Upper lobe of right lung (tissue), 1 donor: Measurements from ENCODE around the gene SYNE3. TPM values are rescaled to one million over a fixed set of nuclear protein-coding genes. Genes with fewer than 3 reads are reported as not detected.

ENCODE experiments used
- ATAC-seq: fragments of 200-7000 bp; cut with Tn5 transposase; one replicate; pipeline ENCODE4 v1.9.1; 2020; ENCODE audit warnings: mild to moderate bottlenecking, moderate library complexity
- DNase-seq: peaks from one replicate; pipeline ENCODE4 v3.0.0-alpha.2; 2020
- H3K27ac ChIP-seq: fragments of 200-600 bp; one replicate; pipeline ENCODE4 v1.8.0; 2022
- H3K27me3 ChIP-seq: fragments of 200-600 bp; one replicate; pipeline ENCODE4 v1.8.0; 2022; ENCODE audit warnings: mild to moderate bottlenecking
- H3K36me3 ChIP-seq: fragments of 200-600 bp; one replicate; pipeline ENCODE4 v1.8.0; 2022
- H3K4me1 ChIP-seq: fragments of 200-600 bp; one replicate; pipeline ENCODE4 v1.8.0; 2022
- H3K4me3 ChIP-seq: fragments of 200-600 bp; one replicate; pipeline ENCODE4 v1.8.0; 2022; ENCODE audit warnings: mild to moderate bottlenecking
- H3K9me3 ChIP-seq: fragments of 200-600 bp; one replicate; pipeline ENCODE4 v1.8.0; 2022
- intact Hi-C: fragments of 100-400 bp; cut with DNase I; formaldehyde crosslinking; loops from one replicate; pipeline ENCODE4 v1.11.0; 2022
- total RNA-seq: library from RNA; stranded (reverse); fragmentation: NEBNext Ultra II Directional; extraction: Animal tissue kit (Norgen Biotek cat#: 25700); gene quantifications from one replicate; pipeline ENCODE4 v1.2.1, GENCODE V29; 2021
- TF ChIP-seq, protein P1 (sequence below): fragments of 200-600 bp; IDR thresholded peaks from one replicate; pipeline ENCODE4 v1.8.0; 2022; ENCODE audit warnings: antibody characterized with exemption
- donor health status: DM: no; HTN: yes; CAD: no; lungs with severe emphysema.

The SYNE3 gene
- total RNA-seq, 1 donor from 2014 or later: 19.3 TPM

- H3K36me3 ChIP-seq: no peaks in the 10 kb centered on the region
- intact Hi-C loops: no loop called here
- H3K27ac ChIP-seq: no peak overlapping the region
- no peak overlapping the region for H3K4me3 ChIP-seq
- TF ChIP-seq, protein P1, sequence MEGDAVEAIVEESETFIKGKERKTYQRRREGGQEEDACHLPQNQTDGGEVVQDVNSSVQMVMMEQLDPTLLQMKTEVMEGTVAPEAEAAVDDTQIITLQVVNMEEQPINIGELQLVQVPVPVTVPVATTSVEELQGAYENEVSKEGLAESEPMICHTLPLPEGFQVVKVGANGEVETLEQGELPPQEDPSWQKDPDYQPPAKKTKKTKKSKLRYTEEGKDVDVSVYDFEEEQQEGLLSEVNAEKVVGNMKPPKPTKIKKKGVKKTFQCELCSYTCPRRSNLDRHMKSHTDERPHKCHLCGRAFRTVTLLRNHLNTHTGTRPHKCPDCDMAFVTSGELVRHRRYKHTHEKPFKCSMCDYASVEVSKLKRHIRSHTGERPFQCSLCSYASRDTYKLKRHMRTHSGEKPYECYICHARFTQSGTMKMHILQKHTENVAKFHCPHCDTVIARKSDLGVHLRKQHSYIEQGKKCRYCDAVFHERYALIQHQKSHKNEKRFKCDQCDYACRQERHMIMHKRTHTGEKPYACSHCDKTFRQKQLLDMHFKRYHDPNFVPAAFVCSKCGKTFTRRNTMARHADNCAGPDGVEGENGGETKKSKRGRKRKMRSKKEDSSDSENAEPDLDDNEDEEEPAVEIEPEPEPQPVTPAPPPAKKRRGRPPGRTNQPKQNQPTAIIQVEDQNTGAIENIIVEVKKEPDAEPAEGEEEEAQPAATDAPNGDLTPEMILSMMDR: no peak
- H3K9me3 ChIP-seq: no peaks in the 10 kb centered on the region
- H3K4me1 ChIP-seq: peaks cover 35% of the 10 kb centered on the region
- ATAC-seq: no peak
- no peaks in the 10 kb centered on the region for H3K27me3 ChIP-seq
- no peak for DNase-seq
Observed at GRCh38 chr14:95491936-95492608, 24.4 kb downstream of the SYNE3 start.

DNA sequence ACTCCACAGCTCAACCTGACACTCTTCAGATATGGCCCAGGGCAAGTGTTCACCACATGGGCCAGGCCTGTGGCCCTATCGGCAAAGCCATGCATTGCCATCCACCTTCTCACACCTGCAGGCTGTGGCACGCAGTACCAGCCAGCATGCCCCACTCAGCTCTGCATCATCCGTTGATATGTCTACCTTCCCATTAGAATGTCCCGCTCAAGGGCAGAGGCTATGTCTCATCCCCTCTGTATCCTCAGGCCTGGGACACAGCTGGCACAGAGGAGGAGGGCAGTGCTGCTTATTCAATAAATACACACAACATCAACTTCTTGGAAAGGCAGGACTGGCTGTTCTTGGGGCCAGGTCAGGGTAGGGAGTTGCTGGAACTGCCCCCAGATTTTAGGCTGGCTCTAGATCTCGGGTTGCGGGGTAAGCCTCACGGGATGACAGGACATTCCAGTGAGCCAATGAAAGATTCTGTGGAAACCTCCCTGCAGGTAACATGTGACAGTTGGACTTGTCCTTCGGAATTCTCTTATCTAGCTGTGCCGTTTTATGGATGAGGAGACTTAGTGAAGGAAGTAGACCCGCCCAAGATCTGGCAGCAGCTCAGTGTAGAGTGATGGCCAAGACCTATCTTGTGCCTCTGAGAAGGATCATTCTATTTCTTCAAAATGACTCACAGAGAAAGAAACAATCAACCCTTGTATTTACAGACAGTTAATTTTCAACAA lies 25.6 kb downstream of the SYNE3 start:
- H3K4me1 ChIP-seq: peaks cover 23% of the 10 kb centered on the region
- H3K4me3 ChIP-seq: no peak overlapping the region
- H3K27ac ChIP-seq: no peak overlapping the region
- TF ChIP-seq, protein P1: no peak
- ATAC-seq (no peak), DNase-seq (no peak)
- no peaks in the 10 kb centered on the region for H3K36me3 ChIP-seq
- no peaks in the 10 kb centered on the region for H3K9me3 ChIP-seq
- intact Hi-C loops: no loop called here
- H3K27me3 ChIP-seq: no peaks in the 10 kb centered on the region

DNA sequence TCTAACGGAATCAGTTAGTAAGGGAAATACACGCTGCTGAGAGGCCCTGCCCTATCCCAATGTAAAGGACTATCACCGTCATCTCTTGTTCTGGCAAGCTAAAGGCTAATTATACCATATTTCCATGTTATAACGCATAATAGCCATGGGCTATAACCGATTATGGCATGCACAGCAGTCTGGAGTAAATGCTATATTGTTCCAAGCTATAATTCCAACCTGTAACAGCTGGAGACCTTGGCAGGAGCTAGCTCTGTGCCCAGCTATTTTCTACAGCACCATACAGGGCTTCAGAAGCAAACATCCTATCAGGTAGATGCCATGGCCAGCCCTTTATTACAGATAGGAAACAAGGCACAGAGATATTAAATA lies 26.3 kb downstream of the SYNE3 start:
- no peak for DNase-seq
- Histone ChIP-seq H3K27me3 (no peaks in the 10 kb centered on the region), H3K4me1 (peaks cover 15% of the 10 kb centered on the region), H3K9me3 (no peaks in the 10 kb centered on the region), H3K27ac (peak overlapping the region; percentile 52), H3K36me3 (no peaks in the 10 kb centered on the region), H3K4me3 (no peak overlapping the region)
- intact Hi-C loops: no loop called here
- no peak for ATAC-seq
- TF ChIP-seq, protein P1: no peak

DNA sequence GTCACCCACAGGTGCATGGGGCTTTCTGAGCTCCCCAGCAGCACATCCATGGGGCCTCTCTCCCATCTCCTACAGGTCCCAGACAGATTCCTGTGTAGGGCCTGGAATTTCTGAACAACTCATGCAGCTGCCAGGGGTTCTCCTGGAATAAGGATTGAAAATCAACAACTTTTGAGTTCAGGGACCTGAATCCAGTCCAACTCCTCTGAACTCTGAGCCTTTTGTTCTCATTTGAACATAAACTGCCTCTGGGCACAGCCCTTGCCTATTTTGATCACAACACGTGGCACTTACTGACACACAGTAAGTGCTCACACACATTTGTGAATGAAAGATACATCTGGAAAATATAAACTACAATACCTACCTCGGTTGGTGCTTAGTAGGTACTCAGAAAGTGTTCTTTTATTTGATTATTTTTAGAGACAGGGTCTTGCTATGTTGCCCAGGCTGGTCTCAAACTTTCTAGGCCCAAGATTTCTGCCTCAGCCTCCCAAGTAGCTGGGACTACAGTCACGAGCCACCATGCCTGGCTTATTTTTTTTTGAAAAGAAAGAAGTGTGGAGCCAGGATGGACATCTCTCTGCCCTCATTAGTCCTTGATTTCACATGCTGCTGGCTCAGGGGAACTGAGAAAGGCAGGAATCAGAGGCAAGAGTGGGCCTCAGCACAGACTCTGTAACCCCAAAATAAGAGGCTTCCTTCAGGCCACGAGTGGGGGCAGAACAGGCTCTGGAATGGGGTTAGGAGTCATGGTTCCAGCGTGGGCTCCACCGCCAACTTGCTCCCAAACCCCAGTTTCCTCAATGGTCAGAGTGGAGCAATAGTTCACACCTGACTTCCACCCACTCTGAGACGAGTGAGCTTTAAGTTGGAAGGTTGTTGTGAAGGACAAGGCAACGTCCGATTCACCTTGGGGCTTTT lies 27.0 kb downstream of the SYNE3 start:
- Histone ChIP-seq H3K27ac (peak overlapping the region; percentile 52), H3K4me1 (peaks cover 14% of the 10 kb centered on the region), H3K4me3 (no peak overlapping the region), H3K27me3 (no peaks in the 10 kb centered on the region), H3K9me3 (no peaks in the 10 kb centered on the region), H3K36me3 (no peaks in the 10 kb centered on the region)
- intact Hi-C loops: no loop called here
- DNase-seq (no peak), ATAC-seq (no peak)
- TF ChIP-seq, protein P1: no peak

GRCh38 chr14:95488376-95489213 lies 27.9 kb downstream of the SYNE3 start:
- H3K27me3 ChIP-seq: no peaks in the 10 kb centered on the region
- ATAC-seq (no peak), DNase-seq (no peak)
- no peaks in the 10 kb centered on the region for H3K9me3 ChIP-seq
- peaks cover 18% of the 10 kb centered on the region for H3K4me1 ChIP-seq
- TF ChIP-seq, protein P1: no peak
- H3K36me3 ChIP-seq: no peaks in the 10 kb centered on the region
- intact Hi-C loops: no loop called here
- no peak overlapping the region for H3K4me3 ChIP-seq
- H3K27ac ChIP-seq: no peak overlapping the region
